HepG2 (cell line): ENCODE measurements around the gene CENPP. TPM values are rescaled to one million over a fixed set of nuclear protein-coding genes. Genes with fewer than 3 reads are reported as not detected.

Experiments used
- ATAC-seq: fragments of 200-7000 bp; cut with Tn5 transposase; 3 replicates; pipeline ENCODE4 v1.9.1; 2020; ENCODE audit warnings: mild to moderate bottlenecking, moderate library complexity
- BruUV-seq: library from RNA; stranded (reverse); fragments of 400-500 nt; replicated peaks from 2 replicates; lab custom pipeline; 2021; lab: Mats Ljungman, UMichigan
- CTCF ChIA-PET: fragments of 300-600 bp; formaldehyde crosslinking; extraction: SDS; loops from one replicate; lab custom pipeline; 2021; ENCODE audit warnings: low total read pairs, inconsistent platforms, low intra/inter-chr PET ratio; lab: Yijun Ruan, JAX
- POLR2A ChIA-PET: fragments of 350-600 bp; sonication (Branson Sonifier 250); formaldehyde crosslinking; loops from one replicate; lab custom pipeline; 2020; ENCODE audit warnings: antibody characterized with exemption, inconsistent platforms; lab: Yijun Ruan, JAX
- DNase-seq: peaks from one replicate; pipeline ENCODE4 v3.0.0-alpha.2; 2015; ENCODE audit warnings: low spot score
- FAIRE-seq: peaks from 3 replicates; lab custom pipeline; 2011; peaks lifted over from hg19 to GRCh38; lab: Jason Lieb, UNC
- H2AFZ ChIP-seq: one replicate; pipeline ENCODE4 v1.6.1; 2011; ENCODE audit warnings: low read length, inconsistent platforms
- H3K27ac ChIP-seq: fragments of 300-600 bp; 3 replicates; pipeline ENCODE4 v1.8.0; 2011; ENCODE audit warnings: mixed run types, mild to moderate bottlenecking, mixed read lengths, low read length, inconsistent platforms; ENCODE audit not compliant: insufficient read depth; ENCODE audit errors: extremely low read length
- H3K27me3 ChIP-seq, 2 experiments: fragments of 200-600 bp in 1 of 2; 2 replicates in 1 of 2; 3 replicates in 1 of 2; pipeline versions ENCODE4 v1.6.0 to v1.8.0; 2011; ENCODE audit warnings: low read length in 2 of 2, mild to moderate bottlenecking in 2 of 2, moderate library complexity in 2 of 2, inconsistent platforms in 1 of 2; ENCODE audit not compliant: insufficient read depth in 2 of 2, control insufficient read depth in 1 of 2
- H3K36me3 ChIP-seq, 2 experiments: fragments of 200-600 bp in 1 of 2; replicated peaks in 1 of 2; 2 replicates in 1 of 2; 3 replicates in 1 of 2; pipeline versions ENCODE4 v1.5.1 to v1.8.0; 2011; ENCODE audit warnings: low read length in 2 of 2, inconsistent platforms in 1 of 2; ENCODE audit not compliant: insufficient read depth in 2 of 2, control insufficient read depth in 1 of 2
- H3K4me1 ChIP-seq: 2 replicates; pipeline ENCODE4 v1.5.1; 2012; ENCODE audit warnings: low read length, inconsistent platforms; ENCODE audit not compliant: insufficient read depth
- H3K4me2 ChIP-seq: 2 replicates; pipeline ENCODE4 v1.6.0; 2011; ENCODE audit warnings: low read depth, low read length, inconsistent platforms
- H3K4me3 ChIP-seq, 3 experiments: fragments of 200-600 bp in 1 of 3; sonication (generic), shearing (Covaris generic) in 1 of 3; replicated peaks in 1 of 3; 2 replicates each; pipeline ENCODE4 v1.5.1; 2011 to 2016; ENCODE audit warnings: low read length in 3 of 3, inconsistent platforms in 2 of 3, low read depth in 2 of 3, mild to moderate bottlenecking in 2 of 3, control low read depth in 1 of 3, mixed read lengths in 1 of 3; ENCODE audit not compliant: insufficient read depth in 1 of 3
- H3K79me2 ChIP-seq: one replicate; pipeline ENCODE4 v1.6.1; 2011; ENCODE audit warnings: low read length, inconsistent platforms; ENCODE audit not compliant: insufficient read depth
- H3K9ac ChIP-seq: 2 replicates; pipeline ENCODE4 v1.6.0; 2011; ENCODE audit warnings: mild to moderate bottlenecking, low read depth, low read length, inconsistent platforms; ENCODE audit not compliant: insufficient read depth
- H3K9me3 ChIP-seq: 2 replicates; pipeline ENCODE4 v1.5.1; 2012; ENCODE audit warnings: mild to moderate bottlenecking, low read length
- H4K20me1 ChIP-seq: 2 replicates; pipeline ENCODE4 v1.6.0; 2011; ENCODE audit warnings: inconsistent platforms, mild to moderate bottlenecking, low read length, moderate library complexity; ENCODE audit not compliant: insufficient read depth
- CBX1 ChIP-seq: IDR thresholded peaks from one replicate; pipeline ENCODE4 v1.6.1; 2016; ENCODE audit warnings: antibody characterized with exemption, low read depth
- KLF15 ChIP-seq: sonication (generic); formaldehyde crosslinking; IDR thresholded peaks from 2 replicates; pipeline ENCODE4 v1.8.1; 2023; ENCODE audit warnings: borderline replicate concordance, mild to moderate bottlenecking, inconsistent platforms, missing genetic modification reagents, mixed read lengths
- MTA1 ChIP-seq: sonication (generic); formaldehyde crosslinking; IDR thresholded peaks from 2 replicates; pipeline ENCODE4 v1.4.0; 2020; ENCODE audit warnings: missing genetic modification reagents, mild to moderate bottlenecking, borderline replicate concordance
- NR0B2 ChIP-seq: sonication (generic); formaldehyde crosslinking; IDR thresholded peaks from 2 replicates; pipeline ENCODE4 v1.4.0; 2020; ENCODE audit warnings: mild to moderate bottlenecking, missing genetic modification reagents
- POLR2A ChIP-seq, 2 experiments: IDR thresholded peaks; 2 replicates each; pipeline ENCODE4 v1.6.1; 2011; ENCODE audit warnings: low read depth in 2 of 2, low read length in 2 of 2, mild to moderate bottlenecking in 1 of 2, moderate library complexity in 1 of 2; ENCODE audit not compliant: insufficient read depth in 1 of 2
- RFX1 ChIP-seq: fragments of 450-650 bp; IDR thresholded peaks from 2 replicates; pipeline ENCODE4 v1.6.1; 2017
- SNAPC5 ChIP-seq: sonication (generic); formaldehyde crosslinking; IDR thresholded peaks from 2 replicates; pipeline ENCODE4 v1.8.1; 2023; ENCODE audit warnings: mild to moderate bottlenecking, missing genetic modification reagents, borderline replicate concordance
- WGBS: methylation state at CpG from one replicate; pipeline ENCODE4 v1.1.6; 2017; ENCODE audit warnings: low lambda C conversion rate; 5-methylcytosine and 5-hydroxymethylcytosine counted together
- in situ Hi-C: cut with HindIII; loops from 2 replicates; pipeline ENCODE4 v1.10.0; 2017; ENCODE audit warnings: low pct_unique_long_range_greater_than_20kb; ENCODE audit not compliant: extremely low pct_ligation_motif_present
- intact Hi-C: fragments of 100-400 bp; cut with micrococcal nuclease; formaldehyde crosslinking; loops from one replicate; pipeline ENCODE4 v1.10.0; 2022; ENCODE audit not compliant: unreplicated experiment
- polyA plus RNA-seq, 8 experiments: library from polyadenylated mRNA; depleted of rRNA in 3 of 8; stranded (reverse) in 7 of 8; unstranded in 1 of 8; fragments of >200 nt; fragmentation: Illumina TruSeq in 4 of 8; extraction: Trizol in 4 of 8; gene quantifications; 2 replicates each; pipeline versions ENCODE4 v1.2.1 to v1.2.3, GENCODE V29; 2011 to 2016; ENCODE audit warnings: low read depth in 4 of 8, missing spikeins in 1 of 8, mixed read lengths in 1 of 8; ENCODE audit not compliant: insufficient read depth in 1 of 8
- total RNA-seq, 5 experiments: library from RNA; depleted of rRNA; stranded (reverse); fragments of >200 nt; fragmentation: Illumina TruSeq; extraction: Trizol; gene quantifications; 2 replicates each; pipeline ENCODE4 v1.2.3, GENCODE V29; 2016; ENCODE audit warnings: low read depth in 1 of 5

Gene CENPP
- total and polyA plus RNA-seq, 2 of the 13 experiments (the other 11 are each of a cell fraction or from before 2014, with no cell fraction given) = 2.0 to 11.4 TPM

DNA sequence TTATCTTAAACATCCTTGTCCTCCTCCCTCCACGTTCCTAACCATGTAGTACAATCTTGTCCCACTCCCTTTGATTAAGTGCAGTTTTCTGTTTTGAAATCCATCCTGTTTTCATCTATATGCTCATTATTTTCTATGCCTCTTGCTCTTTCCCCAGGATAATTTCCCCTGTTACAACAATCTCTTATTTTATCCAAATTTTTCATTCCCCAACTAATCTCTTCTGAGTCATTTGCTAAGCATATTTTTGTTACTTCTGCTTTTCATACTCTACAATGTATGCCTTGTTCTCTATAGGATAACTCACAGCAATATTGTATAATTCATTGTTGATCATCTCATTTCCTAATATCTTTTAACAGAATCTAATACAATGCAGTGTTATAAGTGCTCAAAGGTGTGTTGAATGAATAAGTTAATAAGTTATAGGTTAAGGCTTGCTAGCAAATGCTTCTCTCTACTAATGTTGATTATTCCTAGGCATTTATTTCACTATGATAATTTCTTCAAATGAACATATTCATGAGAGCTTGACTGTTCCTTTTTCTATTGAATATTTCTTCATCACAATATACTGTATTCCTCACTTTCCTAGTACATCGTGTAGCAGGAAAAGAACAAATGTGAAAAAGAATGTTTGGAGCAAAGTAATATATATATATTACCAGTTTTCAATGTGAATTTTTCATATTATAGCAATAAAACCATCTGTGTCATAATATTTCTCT, 97.0 kb downstream of the CENPP start:
- 95% methylated on average over 2 of the region's 2 CpGs for WGBS
- H3K4me3 ChIP-seq = no peak overlapping the region
- BruUV-seq = no TSS peak
- no peak overlapping the region for H3K9ac ChIP-seq
- H3K79me2 ChIP-seq = no peaks in the 10 kb centered on the region
- intact Hi-C loops (no loop called here), in situ Hi-C loops (no loop called here)
- H3K4me2 ChIP-seq = no peak overlapping the region
- ChIA-PET CTCF (no interaction called here), POLR2A (no interaction called here)
- H3K36me3 ChIP-seq = no peaks in the 10 kb centered on the region
- FAIRE-seq (no peak), ATAC-seq (no peak), DNase-seq (no peak)
- H3K4me1 ChIP-seq = no peaks in the 10 kb centered on the region
- no peaks in the 10 kb centered on the region for H3K9me3 ChIP-seq
- H2AFZ ChIP-seq = no peak overlapping the region
- H4K20me1 ChIP-seq = no peaks in the 10 kb centered on the region
- TF ChIP-seq MTA1 (CRISPR knock-in tag) (no peak), CBX1 (no peak), RFX1 (no peak), NR0B2 (CRISPR knock-in tag) (no peak), POLR2A (IDR thresholded peaks at IDR 0.05; ENCODE audit: insufficient read depth in 1 of 2, low read depth in 2 of 2, low read length in 2 of 2) (no peak), SNAPC5 (CRISPR knock-in tag) (no peak)
- H3K27me3 ChIP-seq = no peaks in the 10 kb centered on the region
- no peak overlapping the region for H3K27ac ChIP-seq

DNA sequence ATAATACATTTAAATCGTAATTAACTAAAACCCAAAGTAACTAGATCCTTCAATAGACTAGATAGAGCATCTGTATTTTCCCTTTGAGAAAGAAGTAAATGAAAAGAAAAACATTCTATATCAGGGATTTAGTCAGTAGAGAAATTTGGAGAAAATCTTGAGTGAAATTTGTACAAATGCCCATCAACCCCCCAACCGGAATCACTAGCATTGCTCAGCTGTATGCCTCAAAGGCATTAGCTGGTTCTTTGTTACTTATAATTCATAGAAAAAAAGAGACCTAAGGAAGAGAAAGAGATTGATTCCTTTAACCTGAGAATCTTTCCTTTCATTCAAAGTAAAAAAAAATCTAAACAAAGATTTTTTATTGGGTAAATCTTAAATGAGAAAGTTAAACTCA, 97.9 kb downstream of the CENPP start:
- Histone ChIP-seq H3K9me3 (no peaks in the 10 kb centered on the region), H3K36me3 (no peaks in the 10 kb centered on the region), H3K9ac (no peak overlapping the region), H3K27ac (no peak overlapping the region), H3K4me2 (no peak overlapping the region), H4K20me1 (no peaks in the 10 kb centered on the region), H3K27me3 (no peaks in the 10 kb centered on the region), H3K4me3 (no peak overlapping the region), H3K79me2 (no peaks in the 10 kb centered on the region), H2AFZ (no peak overlapping the region), H3K4me1 (no peaks in the 10 kb centered on the region)
- 97% methylated on average over 2 of the region's 2 CpGs for WGBS
- in situ Hi-C loops (no loop called here), intact Hi-C loops (no loop called here)
- no peak for ATAC-seq
- FAIRE-seq = no peak
- BruUV-seq = no TSS peak
- TF ChIP-seq KLF15 (CRISPR knock-in tag) = no peak
- no peak for DNase-seq
- CTCF ChIA-PET = no interaction called here
- POLR2A ChIA-PET = no interaction called here
